ENCODE measurements around the gene FTCD.

Gene FTCD

DNA sequence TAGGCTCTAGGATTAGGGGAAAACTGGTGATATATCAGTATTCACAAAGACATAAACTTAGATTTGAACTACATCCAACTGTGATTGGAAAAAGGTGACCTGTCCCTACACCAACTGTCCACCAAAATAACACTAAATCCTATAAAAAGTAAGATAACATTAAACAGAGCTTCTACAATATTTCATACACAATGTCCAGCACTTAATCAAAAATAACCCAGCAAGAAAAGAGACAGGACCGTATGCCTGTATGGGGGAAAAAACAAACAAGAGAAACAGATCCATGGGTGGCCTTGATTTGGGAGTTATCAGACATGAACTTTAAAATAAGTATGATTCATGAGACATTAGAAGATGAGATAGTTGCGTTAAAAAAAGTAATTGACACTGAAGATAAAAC lies 67.2 kb downstream of the FTCD start:
- no peak for DNase-seq

DNA sequence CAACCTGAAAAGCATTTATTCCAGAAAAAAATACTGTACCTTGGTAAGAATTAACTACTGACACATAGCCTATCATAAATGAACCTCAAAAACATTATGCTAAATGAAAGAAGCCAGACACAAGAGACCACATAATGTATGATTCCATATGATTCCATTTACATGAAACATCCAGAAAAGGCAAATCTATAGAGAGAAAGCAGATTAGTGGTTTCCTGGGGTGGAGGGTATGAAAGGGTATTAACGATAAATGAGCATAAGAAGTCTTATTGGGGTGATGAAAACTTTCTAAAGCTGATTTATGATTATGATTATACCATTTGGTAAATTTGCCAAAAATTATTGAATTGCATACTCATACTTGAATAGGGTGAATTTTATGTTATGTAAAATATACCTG lies 67.7 kb downstream of the FTCD start:
- no peak for DNase-seq

Measured in Kasumi-1 (cell line).